Tibial nerve (tissue), 4 donors: Measurements from ENCODE around the gene LHPP. TPM values are rescaled to one million over a fixed set of nuclear protein-coding genes. Genes with fewer than 3 reads are reported as not detected.
A peak's percentile ranks its signal among the peaks of the same experiment; 100 is the strongest.

ENCODE experiments used
- DNase-seq, 2 donors: peaks; one replicate each; pipeline ENCODE4 v3.0.0-alpha.2; 2019; ENCODE audit warnings: low spot score in 2 of 2
- H3K27ac ChIP-seq, 4 donors: fragments of 200-600 bp; sonication (generic) in 3 of 4; one replicate each; pipeline ENCODE4 v1.5.1; 2017 to 2019; ENCODE audit warnings: mild to moderate bottlenecking in 1 of 4
- H3K27me3 ChIP-seq, 2 donors: fragments of 200-600 bp; sonication (generic) in 1 of 2; one replicate each; pipeline versions ENCODE4 v1.5.1 to v1.6.0; 2017 to 2019
- H3K36me3 ChIP-seq, 3 donors: fragments of 200-600 bp; sonication (generic); one replicate each; pipeline ENCODE4 v1.5.1; 2018 to 2019
- H3K4me1 ChIP-seq, 4 donors: fragments of 200-600 bp; sonication (generic) in 3 of 4; one replicate each; pipeline ENCODE4 v1.5.1; 2017 to 2019
- H3K4me3 ChIP-seq, 4 donors: fragments of 200-600 bp; sonication (generic) in 3 of 4; one replicate each; pipeline ENCODE4 v1.5.1; 2017 to 2019; ENCODE audit warnings: mild to moderate bottlenecking in 1 of 4, moderate library complexity in 1 of 4
- H3K9me3 ChIP-seq, 4 donors: fragments of 200-600 bp; sonication (generic) in 3 of 4; one replicate each; pipeline ENCODE4 v1.5.1; 2017 to 2019
- EP300 ChIP-seq, 2 donors: sonication (generic); formaldehyde crosslinking; IDR thresholded peaks; one replicate each; pipeline ENCODE4 v1.6.1; 2017; ENCODE audit warnings: antibody characterized with exemption in 2 of 2, mild to moderate bottlenecking in 1 of 2
- POLR2A ChIP-seq, 2 donors: fragments of 450-650 bp; IDR thresholded peaks; one replicate each; pipeline ENCODE4 v1.6.1; 2017; ENCODE audit warnings: antibody characterized with exemption in 2 of 2, mild to moderate bottlenecking in 2 of 2, moderate library complexity in 2 of 2
- WGBS, 2 donors: methylation state at CpG; one replicate each; pipeline ENCODE4 v1.1.5; 2018; 5-methylcytosine and 5-hydroxymethylcytosine counted together
- total RNA-seq, 4 donors: library from RNA; depleted of rRNA; stranded (reverse); fragments of >200 nt; gene quantifications; one replicate each; pipeline ENCODE4 v1.1.0, GENCODE V29; 2016
- TF ChIP-seq, protein P1 (sequence below), 5 experiments: fragments of 200-600 bp in 3 of 5; fragments of 450-650 bp in 2 of 5; sonication (generic) in 3 of 5; IDR thresholded peaks; one replicate each; pipeline ENCODE4 v1.5.1; 2016 to 2019; ENCODE audit warnings: antibody characterized with exemption in 5 of 5, mild to moderate bottlenecking in 3 of 5, moderate library complexity in 2 of 5

LHPP gene
- total RNA-seq, 4 donors from 2014 or later: 25.5 to 211 (median 123) TPM

DNA sequence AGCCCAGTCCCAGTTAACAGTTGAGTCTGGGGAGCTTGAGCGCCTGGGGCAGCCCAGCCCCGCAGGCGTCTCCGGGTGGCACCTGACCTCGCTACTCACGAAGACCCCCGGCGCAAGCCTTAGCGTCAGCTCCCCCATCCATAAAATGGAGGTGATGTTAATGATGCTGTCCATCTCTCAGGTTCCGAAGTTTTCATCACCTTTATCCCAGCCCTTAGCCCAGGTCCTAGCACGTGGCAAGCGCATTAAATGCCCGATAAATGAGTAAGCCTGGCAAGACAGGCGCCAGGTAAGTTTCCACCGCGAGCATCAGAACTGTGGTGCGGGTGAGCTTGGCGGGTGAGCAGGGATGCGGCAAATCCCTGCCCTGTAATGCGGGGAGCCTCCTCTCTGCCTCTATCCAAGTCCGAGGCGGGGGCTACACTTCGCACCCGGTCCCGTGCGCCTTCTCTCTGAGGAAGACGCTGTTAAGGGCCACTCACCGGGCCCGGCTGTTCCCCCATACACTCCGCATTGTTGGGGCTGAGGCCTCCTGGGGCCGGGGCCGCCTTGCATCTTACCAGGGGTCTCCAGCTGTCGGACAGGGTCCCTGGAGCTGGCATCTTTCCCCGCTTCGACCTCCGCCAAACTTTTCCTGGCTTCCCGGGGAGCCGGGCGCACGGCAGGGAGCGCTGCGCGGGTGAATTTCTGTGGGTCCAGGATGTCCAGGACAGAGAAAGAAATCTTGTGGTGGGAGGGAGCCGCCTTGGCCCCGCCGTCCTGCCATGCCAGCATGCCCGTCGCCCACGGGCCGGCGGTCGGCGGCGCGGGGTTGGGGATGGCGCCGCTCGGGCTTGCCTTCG lies 12.2 kb upstream of the LHPP start:
- Histone ChIP-seq H3K36me3 (no peaks in the 10 kb centered on the region), H3K4me3 (peak overlapping the region in 1 of 4 donors; percentile 32), H3K27ac (no peak overlapping the region), H3K9me3 (no peaks in the 10 kb centered on the region), H3K4me1 (peaks cover 0 to 35% (median 20%) of the 10 kb centered on the region in 4 donors), H3K27me3 (peaks cover 0 to 97% of the 10 kb centered on the region in 2 donors)
- 1 to 2% methylated on average over 42 of the region's 59 CpGs for WGBS, 2 donors
- TF ChIP-seq, protein P1, sequence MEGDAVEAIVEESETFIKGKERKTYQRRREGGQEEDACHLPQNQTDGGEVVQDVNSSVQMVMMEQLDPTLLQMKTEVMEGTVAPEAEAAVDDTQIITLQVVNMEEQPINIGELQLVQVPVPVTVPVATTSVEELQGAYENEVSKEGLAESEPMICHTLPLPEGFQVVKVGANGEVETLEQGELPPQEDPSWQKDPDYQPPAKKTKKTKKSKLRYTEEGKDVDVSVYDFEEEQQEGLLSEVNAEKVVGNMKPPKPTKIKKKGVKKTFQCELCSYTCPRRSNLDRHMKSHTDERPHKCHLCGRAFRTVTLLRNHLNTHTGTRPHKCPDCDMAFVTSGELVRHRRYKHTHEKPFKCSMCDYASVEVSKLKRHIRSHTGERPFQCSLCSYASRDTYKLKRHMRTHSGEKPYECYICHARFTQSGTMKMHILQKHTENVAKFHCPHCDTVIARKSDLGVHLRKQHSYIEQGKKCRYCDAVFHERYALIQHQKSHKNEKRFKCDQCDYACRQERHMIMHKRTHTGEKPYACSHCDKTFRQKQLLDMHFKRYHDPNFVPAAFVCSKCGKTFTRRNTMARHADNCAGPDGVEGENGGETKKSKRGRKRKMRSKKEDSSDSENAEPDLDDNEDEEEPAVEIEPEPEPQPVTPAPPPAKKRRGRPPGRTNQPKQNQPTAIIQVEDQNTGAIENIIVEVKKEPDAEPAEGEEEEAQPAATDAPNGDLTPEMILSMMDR (IDR thresholded peaks at IDR 0.05): no peak
- TF ChIP-seq POLR2A (IDR thresholded peaks at IDR 0.05) (no peak), EP300 (IDR thresholded peaks at IDR 0.05) (no peak)
- no peak for DNase-seq

DNA sequence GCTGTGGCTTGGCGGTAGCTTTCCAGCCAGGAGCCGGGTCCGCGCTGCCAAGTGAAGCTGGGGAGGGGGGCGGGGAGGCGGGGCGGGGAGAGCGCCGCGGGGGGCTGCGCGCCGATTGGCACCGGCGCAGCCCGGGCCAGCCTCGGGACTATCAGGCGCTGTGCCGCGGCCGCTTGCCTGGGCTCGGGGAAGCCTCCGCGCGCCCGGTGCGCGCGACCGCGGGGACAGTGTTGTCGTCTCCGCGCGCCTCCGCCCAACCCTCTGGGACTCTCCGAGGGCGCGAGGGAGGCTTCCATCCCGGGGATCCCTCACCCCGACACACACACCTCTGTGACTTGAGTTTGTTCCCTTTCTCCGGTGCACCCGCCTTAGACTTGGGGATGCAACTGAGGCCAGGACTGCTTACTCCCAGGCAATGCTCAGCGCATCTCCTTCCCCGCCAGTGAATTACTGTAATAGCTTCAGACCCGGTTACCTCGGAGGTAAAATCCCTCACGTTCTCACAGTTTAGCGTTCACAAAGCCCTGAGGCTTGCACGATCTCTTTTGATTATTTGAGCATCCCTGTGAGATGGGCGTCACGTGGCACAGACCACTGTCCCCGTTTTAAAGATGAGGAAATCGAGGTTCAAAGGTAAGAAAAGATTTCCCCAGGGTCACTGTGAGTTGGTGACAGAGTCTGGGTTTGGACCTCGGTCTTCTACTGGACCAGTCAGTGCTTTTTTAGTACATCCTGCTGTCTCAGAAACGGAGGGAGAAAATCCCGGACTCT lies 11.4 kb upstream of the LHPP start, which contains the start of gene NKX1-2:
Gene NKX1-2 (minus strand): TSS at position 24 of the 771 bp plus-strand sequence. CDS start 92 bp downstream, outside the sequence.
- Histone ChIP-seq H3K27me3 (peaks cover 0 to 97% of the 10 kb centered on the region in 2 donors), H3K4me1 (peaks cover 0 to 35% (median 20%) of the 10 kb centered on the region in 4 donors), H3K4me3 (peak within 1 kb of the TSS in 1 of 4 donors; percentile 32), H3K27ac (no peak within 1 kb of the TSS), H3K9me3 (no peaks in the 10 kb centered on the region), H3K36me3 (no peaks in the 10 kb centered on the region)
- WGBS, 2 donors: 2% methylated on average over 40 to 41 of the region's 57 CpGs
- TF ChIP-seq POLR2A (IDR thresholded peaks at IDR 0.05) (no peak), EP300 (IDR thresholded peaks at IDR 0.05) (no peak)
- TF ChIP-seq, protein P1 (IDR thresholded peaks at IDR 0.05): no peak
- no peak for DNase-seq

DNA sequence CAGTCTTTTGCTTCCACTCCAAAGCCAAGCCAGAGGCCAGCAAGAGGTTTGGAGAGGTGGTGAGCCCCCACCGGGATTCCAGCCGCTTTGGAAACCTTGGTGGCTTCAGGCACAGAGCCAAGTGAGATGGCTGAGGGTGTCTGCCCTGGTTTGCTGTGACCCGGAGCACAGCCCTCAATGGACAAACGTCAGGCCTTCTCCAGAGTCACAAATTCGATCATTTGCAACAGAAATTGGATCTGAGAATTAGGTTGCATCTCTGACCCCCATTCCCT lies 10.9 kb upstream of the LHPP start:
- Histone ChIP-seq H3K4me1 (peaks cover 0 to 35% (median 20%) of the 10 kb centered on the region in 4 donors), H3K27ac (no peak overlapping the region), H3K9me3 (no peaks in the 10 kb centered on the region), H3K27me3 (peaks cover 0 to 96% of the 10 kb centered on the region in 2 donors), H3K4me3 (no peak overlapping the region), H3K36me3 (no peaks in the 10 kb centered on the region)
- DNase-seq: no peak
- 9 to 35% methylated on average over 4 to 5 of the region's 5 CpGs for WGBS, 2 donors
- TF ChIP-seq, protein P1 (IDR thresholded peaks at IDR 0.05): no peak
- TF ChIP-seq POLR2A (IDR thresholded peaks at IDR 0.05) (no peak), EP300 (IDR thresholded peaks at IDR 0.05) (no peak)

DNA sequence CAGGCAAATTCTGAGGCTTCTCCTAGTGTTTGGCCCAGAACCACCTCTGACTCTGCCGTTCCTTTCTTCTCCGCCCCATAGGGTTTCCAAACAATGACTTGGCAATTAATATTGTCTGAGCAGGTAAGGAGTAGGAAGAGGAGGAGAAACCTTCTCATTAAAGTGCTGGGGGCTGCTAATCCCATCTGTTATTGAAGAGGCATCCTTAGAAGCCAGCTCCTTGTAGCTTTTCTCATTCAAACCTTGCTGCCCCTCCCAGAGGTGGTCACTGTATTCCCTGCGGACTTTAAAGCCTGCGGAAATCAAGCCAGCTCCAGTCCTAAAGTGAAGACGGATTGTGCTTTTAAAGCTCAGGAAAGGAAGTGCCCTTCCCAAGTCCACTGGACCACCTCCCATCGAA lies 10.3 kb upstream of the LHPP start:
- TF ChIP-seq POLR2A (IDR thresholded peaks at IDR 0.05) (no peak), EP300 (IDR thresholded peaks at IDR 0.05) (no peak)
- TF ChIP-seq, protein P1 (IDR thresholded peaks at IDR 0.05): no peak
- DNase-seq: no peak
- no peak overlapping the region for H3K27ac ChIP-seq
- H3K27me3 ChIP-seq: peaks cover 0 to 94% of the 10 kb centered on the region in 2 donors
- 23 to 25% methylated on average over 6 of the region's 6 CpGs for WGBS, 2 donors
- no peak overlapping the region for H3K4me3 ChIP-seq
- H3K36me3 ChIP-seq: no peaks in the 10 kb centered on the region
- no peaks in the 10 kb centered on the region for H3K9me3 ChIP-seq
- H3K4me1 ChIP-seq: peaks cover 0 to 35% (median 20%) of the 10 kb centered on the region in 4 donors
